K562 (cell line): ENCODE data around the gene FN3KRP. TPM values are rescaled to one million over a fixed set of nuclear protein-coding genes. Genes with fewer than 3 reads are reported as not detected.

Source experiments
- ATAC-seq: fragments of 200-7000 bp; cut with Tn5 transposase; 3 replicates; pipeline ENCODE4 v1.9.1; 2020; ENCODE audit warnings: moderate library complexity
- BruUV-seq: library from RNA; stranded (reverse); fragments of 400-500 nt; replicated peaks from 2 replicates; lab custom pipeline; 2021; lab: Mats Ljungman, UMichigan
- CTCF ChIA-PET: fragments of 300-600 bp; formaldehyde crosslinking; extraction: SDS; loops from one replicate; lab custom pipeline; 2021; ENCODE audit warnings: low intra/inter-chr PET ratio; lab: Yijun Ruan, JAX
- POLR2A ChIA-PET: fragments of 300-600, 350-650 bp; sonication (Branson Sonifier 250); formaldehyde crosslinking; extraction: SDS; loops from one replicate; lab custom pipeline; 2021; ENCODE audit warnings: antibody characterized with exemption, inconsistent platforms; lab: Yijun Ruan, JAX
- DNase-seq, 4 experiments: peaks; one replicate each; pipeline versions ENCODE4 v3.0.0 to v3.0.0-alpha.2; 2011 to 2018; ENCODE audit warnings: low spot score in 3 of 4, mixed read lengths in 3 of 4; ENCODE audit errors: extremely low read depth in 1 of 4
- FAIRE-seq: peaks from 2 replicates; lab custom pipeline; 2011; peaks lifted over from hg19 to GRCh38; lab: Jason Lieb, UNC
- H2AFZ ChIP-seq: 2 replicates; pipeline ENCODE4 v1.6.0; 2011; ENCODE audit warnings: low read depth, low read length, control low read depth, inconsistent platforms
- H3K27ac ChIP-seq: fragments of 200-600 bp; 3 replicates; pipeline ENCODE4 v1.8.0; 2011; ENCODE audit warnings: low read depth, mild to moderate bottlenecking, control low read depth, inconsistent platforms, low read length, moderate library complexity, mixed read lengths; ENCODE audit errors: extremely low read depth
- H3K27me3 ChIP-seq, 2 experiments: fragments of 300-600 bp in 1 of 2; 2 replicates in 1 of 2; 3 replicates in 1 of 2; pipeline versions ENCODE4 v1.6.0 to v1.8.0; 2011; ENCODE audit warnings: inconsistent platforms in 2 of 2, low read length in 2 of 2, mild to moderate bottlenecking in 1 of 2, mixed read lengths in 1 of 2, moderate library complexity in 1 of 2; ENCODE audit not compliant: control insufficient read depth in 2 of 2, insufficient read depth in 2 of 2
- H3K36me3 ChIP-seq: fragments of 300-600 bp; 3 replicates; pipeline ENCODE4 v1.8.0; 2011; ENCODE audit warnings: mild to moderate bottlenecking, low read length, inconsistent platforms; ENCODE audit not compliant: control insufficient read depth, insufficient read depth
- H3K4me1 ChIP-seq, 2 experiments: fragments of 200-600 bp in 1 of 2; replicated peaks in 1 of 2; 2 replicates in 1 of 2; 3 replicates in 1 of 2; pipeline versions ENCODE4 v1.5.1 to v1.8.0; 2011; ENCODE audit warnings: inconsistent platforms in 2 of 2, low read length in 2 of 2, mild to moderate bottlenecking in 1 of 2, mixed read lengths in 1 of 2, moderate library complexity in 1 of 2; ENCODE audit not compliant: control insufficient read depth in 2 of 2, insufficient read depth in 2 of 2
- H3K4me2 ChIP-seq: 2 replicates; pipeline ENCODE4 v1.6.1; 2011; ENCODE audit warnings: low read length, control low read depth, inconsistent platforms, mixed read lengths; ENCODE audit not compliant: insufficient read depth
- H3K4me3 ChIP-seq: fragments of 200-600 bp; sonication (generic), shearing (Covaris generic); 2 replicates; pipeline ENCODE4 v1.5.1; 2016; ENCODE audit warnings: control low read depth, inconsistent platforms
- H3K79me2 ChIP-seq: fragments of 200-600 bp; 3 replicates; pipeline ENCODE4 v1.8.0; 2011; ENCODE audit warnings: low read length, inconsistent platforms; ENCODE audit not compliant: control insufficient read depth, insufficient read depth
- H3K9ac ChIP-seq, 2 experiments: 2 replicates each; pipeline versions ENCODE4 v1.6.0 to v1.6.1; 2011; ENCODE audit warnings: low read depth in 2 of 2, low read length in 2 of 2, control low read depth in 1 of 2, inconsistent platforms in 1 of 2, mild to moderate bottlenecking in 1 of 2, mixed read lengths in 1 of 2; ENCODE audit not compliant: insufficient read depth in 1 of 2
- H3K9me1 ChIP-seq: one replicate; pipeline ENCODE4 v1.6.0; 2011; ENCODE audit warnings: inconsistent platforms, mild to moderate bottlenecking, low read length, moderate library complexity; ENCODE audit not compliant: control insufficient read depth, insufficient read depth
- H3K9me3 ChIP-seq: replicated peaks from 2 replicates; pipeline ENCODE4 v1.5.1; 2011; ENCODE audit warnings: low read depth, low read length, inconsistent platforms; ENCODE audit not compliant: control insufficient read depth, insufficient read depth
- H4K20me1 ChIP-seq: replicated peaks from 2 replicates; pipeline ENCODE4 v1.6.1; 2011; ENCODE audit warnings: low read length, inconsistent platforms, mixed read lengths; ENCODE audit not compliant: control insufficient read depth, insufficient read depth
- ARNT ChIP-seq, 2 experiments: fragments of 450-650 bp; IDR thresholded peaks; 2 replicates each; pipeline ENCODE4 v1.6.1; 2016; ENCODE audit warnings: mild to moderate bottlenecking in 1 of 2
- CHAMP1 ChIP-seq: fragments of 450-650 bp; IDR thresholded peaks from 2 replicates; pipeline ENCODE4 v1.6.1; 2016; ENCODE audit warnings: mild to moderate bottlenecking
- MAFG ChIP-seq: fragments of 450-650 bp; conservative IDR thresholded peaks from 2 replicates; pipeline ENCODE4 v1.6.1; 2016; ENCODE audit warnings: missing genetic modification characterization, missing compliant biosample characterization
- NFE2L1 ChIP-seq: fragments of 450-650 bp; IDR thresholded peaks from 2 replicates; pipeline ENCODE4 v1.6.1; 2016; ENCODE audit warnings: missing genetic modification characterization, low read depth, mild to moderate bottlenecking, missing compliant biosample characterization, moderate library complexity, borderline replicate concordance
- SIX5 ChIP-seq, 2 experiments: IDR thresholded peaks; 2 replicates each; pipeline ENCODE4 v1.6.1; 2011; ENCODE audit warnings: low read length in 2 of 2, borderline replicate concordance in 1 of 2, low read depth in 1 of 2, mild to moderate bottlenecking in 1 of 2, moderate library complexity in 1 of 2; ENCODE audit not compliant: insufficient read depth in 1 of 2
- SRSF3 ChIP-seq: fragments of 200-400 bp; formaldehyde crosslinking; IDR thresholded peaks from 2 replicates; pipeline ENCODE4 v1.6.1; 2016; ENCODE audit warnings: mild to moderate bottlenecking, low read length, moderate library complexity; ENCODE audit not compliant: insufficient read depth
- WGBS: fragments of 100-300 bp; shearing (Covaris generic); methylation state at CpG from one replicate; pipeline ENCODE4 v1.1.6; 2016; ENCODE audit warnings: low coverage, mixed read lengths; ENCODE audit not compliant: insufficient coverage; ENCODE audit errors: missing lambda C conversion rate; 5-methylcytosine and 5-hydroxymethylcytosine counted together
- in situ Hi-C: fragments of 300-500 bp; cut with MboI; formaldehyde crosslinking; loops from 4 replicates; pipeline ENCODE4 v1.15.0; 2018; ENCODE audit warnings: inconsistent platforms, mixed read lengths
- intact Hi-C: fragments of 100-400 bp; cut with micrococcal nuclease; formaldehyde crosslinking; loops from 2 replicates; pipeline ENCODE4 v1.14.2; 2022
- polyA plus RNA-seq, 8 experiments: library from polyadenylated mRNA; depleted of rRNA in 4 of 8; stranded (reverse) in 5 of 8; unstranded in 3 of 8; fragments of >200 nt; fragmentation: Nextera tagmentation in 2 of 8; fragmentation: Illumina TruSeq in 1 of 8; extraction: Ambion mirVana in 2 of 8; extraction: Trizol in 1 of 8; gene quantifications; 2 replicates each; pipeline versions ENCODE4 v1.2.1 to v1.2.3, GENCODE V29; 2011 to 2014; ENCODE audit warnings: inconsistent platforms in 1 of 8, missing spikeins in 1 of 8
- total RNA-seq, 7 experiments: library from RNA; depleted of rRNA in 6 of 7; stranded (reverse); fragments of >200 nt in 6 of 7; fragmentation: Illumina TruSeq in 2 of 7; extraction: Trizol in 2 of 7; gene quantifications; 2 replicates each; pipeline versions ENCODE4 v1.2.1 to v1.2.3, GENCODE V29; 2011 to 2021; ENCODE audit warnings: low replicate concordance in 1 of 7
- TF ChIP-seq, protein P1 (sequence below): fragments of 450-650 bp; formaldehyde crosslinking; IDR thresholded peaks from 2 replicates; pipeline ENCODE4 v1.4.0; 2020; ENCODE audit warnings: mild to moderate bottlenecking, moderate library complexity
- TF ChIP-seq, protein P2 (sequence below): IDR thresholded peaks from 2 replicates; pipeline ENCODE4 v1.6.1; 2016; ENCODE audit warnings: missing genetic modification characterization, missing compliant biosample characterization
- TF ChIP-seq, protein P3 (sequence below): fragments of 150-350 bp; conservative IDR thresholded peaks from 2 replicates; pipeline ENCODE4 v1.6.1; 2014; ENCODE audit warnings: low read length

FN3KRP gene
- total and polyA plus RNA-seq, 9 of the 15 experiments (the other 6 are each of a cell fraction or from before 2014, with no cell fraction given): 2.0 to 32.1 (median 24.9) TPM

GRCh38 chr17:82668631-82669099, 47.8 kb upstream of the FN3KRP start (continued):
- TF ChIP-seq, protein P1, sequence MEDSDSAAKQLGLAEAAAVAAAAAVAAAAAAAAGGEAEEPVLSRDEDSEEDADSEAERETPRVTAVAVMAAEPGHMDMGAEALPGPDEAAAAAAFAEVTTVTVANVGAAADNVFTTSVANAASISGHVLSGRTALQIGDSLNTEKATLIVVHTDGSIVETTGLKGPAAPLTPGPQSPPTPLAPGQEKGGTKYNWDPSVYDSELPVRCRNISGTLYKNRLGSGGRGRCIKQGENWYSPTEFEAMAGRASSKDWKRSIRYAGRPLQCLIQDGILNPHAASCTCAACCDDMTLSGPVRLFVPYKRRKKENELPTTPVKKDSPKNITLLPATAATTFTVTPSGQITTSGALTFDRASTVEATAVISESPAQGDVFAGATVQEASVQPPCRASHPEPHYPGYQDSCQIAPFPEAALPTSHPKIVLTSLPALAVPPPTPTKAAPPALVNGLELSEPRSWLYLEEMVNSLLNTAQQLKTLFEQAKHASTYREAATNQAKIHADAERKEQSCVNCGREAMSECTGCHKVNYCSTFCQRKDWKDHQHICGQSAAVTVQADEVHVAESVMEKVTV (CRISPR knock-in tag): peak; percentile 21; the same call in 1 of the 2 replicates

GRCh38 chr17:82670661-82671450, 45.6 kb upstream of the FN3KRP start:
- Histone ChIP-seq H3K79me2 (no peaks in the 10 kb centered on the region), H3K9me3 (no peaks in the 10 kb centered on the region), H2AFZ (no peak overlapping the region), H3K4me3 (no peak overlapping the region), H4K20me1 (no peaks in the 10 kb centered on the region), H3K9ac (no peak overlapping the region), H3K36me3 (no peaks in the 10 kb centered on the region), H3K4me2 (no peak overlapping the region), H3K27ac (no peak overlapping the region), H3K27me3 (peaks cover 7 to 30% of the 10 kb centered on the region in 2 experiments; a peak in 3 of 5 replicates), H3K9me1 (no peaks in the 10 kb centered on the region), H3K4me1 (peaks cover 3 to 22% of the 10 kb centered on the region in 2 experiments; a peak in 2 of 5 replicates)
- in situ Hi-C loops: no loop called here
- intact Hi-C loops: no loop called here
- no peak for ATAC-seq
- WGBS: 56% methylated on average over 18 of the region's 19 CpGs
- ChIA-PET POLR2A (interaction anchor here (1.1 kb wide), 1 partner anchor 13 kb away, joined by 3 read pairs; no protein-coding TSS in a partner anchor), CTCF (interaction anchor here (2.5 kb wide), 1 partner anchor 96 kb away, joined by 6 read pairs; no protein-coding TSS in a partner anchor)
- BruUV-seq: no TSS peak
- FAIRE-seq: no peak
- TF ChIP-seq, protein P2, sequence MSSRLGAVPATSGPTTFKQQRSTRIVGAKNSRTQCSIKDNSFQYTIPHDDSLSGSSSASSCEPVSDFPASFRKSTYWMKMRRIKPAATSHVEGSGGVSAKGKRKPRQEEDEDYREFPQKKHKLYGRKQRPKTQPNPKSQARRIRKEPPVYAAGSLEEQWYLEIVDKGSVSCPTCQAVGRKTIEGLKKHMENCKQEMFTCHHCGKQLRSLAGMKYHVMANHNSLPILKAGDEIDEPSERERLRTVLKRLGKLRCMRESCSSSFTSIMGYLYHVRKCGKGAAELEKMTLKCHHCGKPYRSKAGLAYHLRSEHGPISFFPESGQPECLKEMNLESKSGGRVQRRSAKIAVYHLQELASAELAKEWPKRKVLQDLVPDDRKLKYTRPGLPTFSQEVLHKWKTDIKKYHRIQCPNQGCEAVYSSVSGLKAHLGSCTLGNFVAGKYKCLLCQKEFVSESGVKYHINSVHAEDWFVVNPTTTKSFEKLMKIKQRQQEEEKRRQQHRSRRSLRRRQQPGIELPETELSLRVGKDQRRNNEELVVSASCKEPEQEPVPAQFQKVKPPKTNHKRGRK: no peak
- no peak for TF ChIP-seq NFE2L1
- TF ChIP-seq SIX5 (IDR thresholded peaks at IDR 0.05; ENCODE audit: borderline replicate concordance in 1 of 2, insufficient read depth in 1 of 2, low read depth in 1 of 2, low read length in 2 of 2): no peak
- TF ChIP-seq ARNT (IDR thresholded peaks at IDR 0.05): no peak
- TF ChIP-seq MAFG: no peak
- TF ChIP-seq SRSF3: no peak
- TF ChIP-seq CHAMP1: no peak
- TF ChIP-seq, protein P3, sequence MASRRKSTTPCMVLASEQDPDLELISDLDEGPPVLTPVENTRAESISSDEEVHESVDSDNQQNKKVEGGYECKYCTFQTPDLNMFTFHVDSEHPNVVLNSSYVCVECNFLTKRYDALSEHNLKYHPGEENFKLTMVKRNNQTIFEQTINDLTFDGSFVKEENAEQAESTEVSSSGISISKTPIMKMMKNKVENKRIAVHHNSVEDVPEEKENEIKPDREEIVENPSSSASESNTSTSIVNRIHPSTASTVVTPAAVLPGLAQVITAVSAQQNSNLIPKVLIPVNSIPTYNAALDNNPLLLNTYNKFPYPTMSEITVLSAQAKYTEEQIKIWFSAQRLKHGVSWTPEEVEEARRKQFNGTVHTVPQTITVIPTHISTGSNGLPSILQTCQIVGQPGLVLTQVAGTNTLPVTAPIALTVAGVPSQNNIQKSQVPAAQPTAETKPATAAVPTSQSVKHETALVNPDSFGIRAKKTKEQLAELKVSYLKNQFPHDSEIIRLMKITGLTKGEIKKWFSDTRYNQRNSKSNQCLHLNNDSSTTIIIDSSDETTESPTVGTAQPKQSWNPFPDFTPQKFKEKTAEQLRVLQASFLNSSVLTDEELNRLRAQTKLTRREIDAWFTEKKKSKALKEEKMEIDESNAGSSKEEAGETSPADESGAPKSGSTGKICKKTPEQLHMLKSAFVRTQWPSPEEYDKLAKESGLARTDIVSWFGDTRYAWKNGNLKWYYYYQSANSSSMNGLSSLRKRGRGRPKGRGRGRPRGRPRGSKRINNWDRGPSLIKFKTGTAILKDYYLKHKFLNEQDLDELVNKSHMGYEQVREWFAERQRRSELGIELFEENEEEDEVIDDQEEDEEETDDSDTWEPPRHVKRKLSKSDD: no peak
- TF ChIP-seq, all 486 proteins: peak for 0
- DNase-seq: no peak
